Panc1 (cell line): ENCODE results near the gene CFAP100. TPM values are rescaled to one million over a fixed set of nuclear protein-coding genes. Genes with fewer than 3 reads are reported as not detected.

Experiments
- ATAC-seq: fragments of 200-7000 bp; cut with Tn5 transposase; 2 replicates; pipeline ENCODE4 v1.9.1; 2020; ENCODE audit warnings: mild to moderate bottlenecking, moderate library complexity
- BruUV-seq: library from RNA; stranded (reverse); fragments of 400-500 nt; replicated peaks from 2 replicates; lab custom pipeline; 2021; lab: Mats Ljungman, UMichigan
- CTCF ChIA-PET: fragments of 300-600 bp; sonication (Branson Sonifier 250); formaldehyde crosslinking; loops from one replicate; lab custom pipeline; 2022; ENCODE audit warnings: antibody characterized with exemption; lab: Charles Lee
- POLR2A ChIA-PET: fragments of 300-600 bp; sonication (Branson Sonifier 250); formaldehyde crosslinking; loops from one replicate; lab custom pipeline; 2022; ENCODE audit warnings: antibody characterized with exemption; lab: Charles Lee
- DNase-seq: peaks from one replicate; pipeline ENCODE4 v3.0.0-alpha.2; 2010; ENCODE audit warnings: low read depth, low spot score
- H3K27ac ChIP-seq: 2 replicates; pipeline ENCODE4 v1.5.1; 2011; ENCODE audit warnings: mild to moderate bottlenecking, low read length, inconsistent platforms
- H3K27me3 ChIP-seq: fragments of 200-500 bp; sonication (Bioruptor generic); 2 replicates; pipeline ENCODE4 v1.6.0; 2014; ENCODE audit warnings: low read length, inconsistent platforms; ENCODE audit not compliant: control insufficient read depth, insufficient read depth
- H3K36me3 ChIP-seq: fragments of 200-500 bp; sonication (Bioruptor generic); 2 replicates; pipeline ENCODE4 v1.5.1; 2014; ENCODE audit warnings: inconsistent platforms, mild to moderate bottlenecking, low read length, moderate library complexity; ENCODE audit not compliant: control insufficient read depth, insufficient read depth
- H3K4me1 ChIP-seq: 2 replicates; pipeline ENCODE4 v1.5.1; 2011; ENCODE audit warnings: inconsistent platforms, mild to moderate bottlenecking, low read length, moderate library complexity; ENCODE audit not compliant: control insufficient read depth, insufficient read depth
- H3K4me3 ChIP-seq, 2 experiments: 2 replicates each; pipeline ENCODE4 v1.5.1; 2011 to 2012; ENCODE audit warnings: low read depth in 2 of 2, low read length in 2 of 2, mild to moderate bottlenecking in 2 of 2, inconsistent platforms in 1 of 2, moderate library complexity in 1 of 2
- H3K9me3 ChIP-seq: fragments of 200-500 bp; sonication (Bioruptor generic); 2 replicates; pipeline ENCODE4 v1.5.1; 2014; ENCODE audit warnings: low read depth, mild to moderate bottlenecking, inconsistent platforms, low read length, moderate library complexity; ENCODE audit not compliant: control insufficient read depth, insufficient read depth
- CTCF ChIP-seq: fragments of 450-650 bp; IDR thresholded peaks from 2 replicates; pipeline ENCODE4 v1.5.1; 2017; ENCODE audit warnings: mild to moderate bottlenecking
- POLR2AphosphoS5 ChIP-seq: IDR thresholded peaks from 2 replicates; pipeline ENCODE4 v1.6.1; 2012; ENCODE audit warnings: mild to moderate bottlenecking, low read depth, low read length, moderate library complexity
- REST ChIP-seq, 2 experiments: IDR thresholded peaks; 2 replicates each; pipeline ENCODE4 v1.6.1; 2011 to 2012; ENCODE audit warnings: low read depth in 2 of 2, control low read depth in 1 of 2, low read length in 1 of 2, mild to moderate bottlenecking in 1 of 2, moderate library complexity in 1 of 2; ENCODE audit not compliant: insufficient read depth in 1 of 2
- SIN3A ChIP-seq: IDR thresholded peaks from 2 replicates; pipeline ENCODE4 v1.6.1; 2012; ENCODE audit warnings: low read depth, mild to moderate bottlenecking, low read length, moderate library complexity, borderline replicate concordance; ENCODE audit not compliant: insufficient read depth
- TCF7L2 ChIP-seq: IDR thresholded peaks from 2 replicates; pipeline ENCODE4 v1.6.1; 2011; ENCODE audit warnings: mild to moderate bottlenecking, low read depth, low read length, inconsistent platforms
- in situ Hi-C: cut with HindIII; loops from 2 replicates; pipeline ENCODE4 v1.10.0; 2016; ENCODE audit warnings: low sequenced_read_pairs, low pct_unique_long_range_greater_than_20kb
- intact Hi-C: fragments of 100-400 bp; cut with micrococcal nuclease; formaldehyde crosslinking; loops from one replicate; pipeline ENCODE4 v1.10.0; 2022; ENCODE audit not compliant: unreplicated experiment
- total RNA-seq: library from RNA; stranded (reverse); gene quantifications from one replicate; pipeline ENCODE4 v1.2.1, GENCODE V29; 2021; ENCODE audit not compliant: unreplicated experiment

Gene CFAP100
- total RNA-seq, 1 experiment from 2014 or later = not detected

DNA sequence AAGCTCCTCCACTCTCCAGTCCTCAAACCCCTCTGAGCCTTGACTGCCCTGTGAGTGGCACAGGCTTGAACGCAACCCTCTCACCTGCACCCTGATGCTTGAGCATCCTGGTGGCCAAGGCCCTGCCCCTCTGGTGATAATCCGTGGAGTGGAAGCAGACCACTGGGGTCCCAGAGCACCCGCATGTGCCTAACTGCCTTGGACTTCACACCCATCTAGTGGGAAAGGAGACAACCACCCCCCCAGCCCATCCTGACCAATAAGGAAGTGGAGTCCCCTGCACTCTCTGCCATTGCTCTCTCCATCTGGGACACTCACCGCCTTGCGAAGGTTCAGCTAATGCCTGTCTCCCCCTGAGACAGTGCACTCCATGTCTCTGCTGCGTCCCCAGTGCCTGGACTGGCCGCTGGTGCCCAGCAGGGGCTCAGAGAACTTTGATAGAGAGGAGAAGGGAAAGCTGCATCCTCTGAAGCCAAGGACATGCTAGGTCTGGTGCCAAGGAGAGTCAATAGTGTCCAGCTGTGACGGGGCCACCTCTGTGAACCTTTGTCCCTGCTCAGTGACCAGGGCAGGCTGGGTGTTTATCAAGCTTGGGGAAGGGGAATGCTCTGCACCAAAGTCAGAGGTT, 40.9 kb upstream of the CFAP100 start:
- TF ChIP-seq CTCF = no peak
- TF ChIP-seq TCF7L2 = no peak
- TF ChIP-seq SIN3A = no peak
- no peak for TF ChIP-seq REST (IDR thresholded peaks at IDR 0.05; ENCODE audit: insufficient read depth in 1 of 2, low read depth in 2 of 2, low read length in 1 of 2)
- no peak for TF ChIP-seq POLR2AphosphoS5
- in situ Hi-C loops = no loop called here
- H3K36me3 ChIP-seq = no peaks in the 10 kb centered on the region; the same call in 1 of the 2 replicates
- ATAC-seq (no peak), DNase-seq (no peak)
- CTCF ChIA-PET = no interaction called here
- POLR2A ChIA-PET = interaction anchor here (0.6 kb wide), 1 partner anchor 40 kb away, joined by 4 read pairs; no protein-coding TSS in a partner anchor
- no peaks in the 10 kb centered on the region for H3K9me3 ChIP-seq
- intact Hi-C loops = no loop called here
- no peak overlapping the region for H3K27ac ChIP-seq
- no TSS peak for BruUV-seq
- peaks cover 10% of the 10 kb centered on the region for H3K27me3 ChIP-seq
- peaks cover 13% of the 10 kb centered on the region for H3K4me1 ChIP-seq
- no peak overlapping the region for H3K4me3 ChIP-seq

GRCh38 chr3:126354776-126355175, 39.9 kb upstream of the CFAP100 start:
- Histone ChIP-seq H3K36me3 (no peaks in the 10 kb centered on the region; the same call in 1 of the 2 replicates), H3K4me3 (no peak overlapping the region), H3K27me3 (peaks cover 18% of the 10 kb centered on the region), H3K27ac (no peak overlapping the region), H3K9me3 (no peaks in the 10 kb centered on the region), H3K4me1 (peaks cover 13% of the 10 kb centered on the region)
- TF ChIP-seq POLR2AphosphoS5 (no peak), CTCF (no peak), SIN3A (no peak), TCF7L2 (no peak), REST (IDR thresholded peaks at IDR 0.05; ENCODE audit: insufficient read depth in 1 of 2, low read depth in 2 of 2, low read length in 1 of 2) (no peak)
- DNase-seq (no peak), ATAC-seq (no peak)
- no TSS peak for BruUV-seq
- in situ Hi-C loops (no loop called here), intact Hi-C loops (no loop called here)
- CTCF ChIA-PET = no interaction called here
- POLR2A ChIA-PET = no interaction called here
